HG03025 (cell line): ENCODE measurements around the gene HOXC13.

ENCODE experiments used
- ATAC-seq: cut with Tn5 transposase; IDR thresholded peaks from one replicate; pipeline ENCODE4 v1.9.1; 2021; ENCODE audit warnings: mild to moderate bottlenecking, moderate library complexity; ENCODE audit not compliant: unreplicated experiment, low FRiP score

HOXC13 gene

GRCh38 chr12:53992377-53992889 is 53.8 kb downstream of the HOXC13 start:
- no peak for ATAC-seq

- no peak for ATAC-seq
Measured at GRCh38 chr12:53993162-53994008, 54.8 kb downstream of the HOXC13 start.

GRCh38 chr12:53994009-53994263 is 55.3 kb downstream of the HOXC13 start:
- no peak for ATAC-seq

DNA sequence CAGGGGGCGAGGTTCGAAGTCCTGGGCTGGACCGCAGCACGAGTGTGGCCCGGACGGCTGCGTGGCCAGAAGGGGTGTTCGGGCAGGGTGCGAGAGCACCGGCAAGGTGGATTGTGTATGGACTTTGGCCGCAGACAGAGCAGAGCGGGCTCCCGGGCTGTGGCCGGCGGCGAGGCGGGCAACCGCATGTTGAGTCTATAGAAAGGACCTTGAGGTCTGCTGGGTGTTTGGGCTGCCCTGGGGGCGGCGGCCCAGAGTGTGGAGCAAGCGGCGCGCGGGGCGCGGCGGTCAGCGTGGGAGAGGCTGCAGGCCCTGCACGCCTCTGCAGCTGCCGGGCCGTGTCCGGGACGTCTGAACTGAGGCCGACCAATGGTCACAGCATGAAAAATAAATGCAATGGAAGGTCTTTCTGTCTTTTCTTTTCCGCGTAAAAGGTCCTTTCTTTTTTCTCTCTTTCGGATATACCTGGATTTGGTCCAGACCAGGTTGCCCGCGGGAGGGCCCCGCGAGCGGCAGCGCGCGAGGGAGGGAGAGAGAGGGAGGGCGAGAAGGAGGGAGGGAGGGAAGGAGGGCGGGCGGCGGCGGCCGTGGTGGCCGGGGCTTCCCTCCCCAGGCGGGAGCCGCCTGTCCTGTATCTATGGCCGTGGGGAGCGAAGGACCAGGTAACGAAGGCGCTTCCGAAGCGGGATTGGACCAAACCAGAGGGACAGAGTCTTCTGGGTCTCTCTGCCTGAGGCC is 55.8 kb downstream of the HOXC13 start:
- ATAC-seq = no peak

DNA sequence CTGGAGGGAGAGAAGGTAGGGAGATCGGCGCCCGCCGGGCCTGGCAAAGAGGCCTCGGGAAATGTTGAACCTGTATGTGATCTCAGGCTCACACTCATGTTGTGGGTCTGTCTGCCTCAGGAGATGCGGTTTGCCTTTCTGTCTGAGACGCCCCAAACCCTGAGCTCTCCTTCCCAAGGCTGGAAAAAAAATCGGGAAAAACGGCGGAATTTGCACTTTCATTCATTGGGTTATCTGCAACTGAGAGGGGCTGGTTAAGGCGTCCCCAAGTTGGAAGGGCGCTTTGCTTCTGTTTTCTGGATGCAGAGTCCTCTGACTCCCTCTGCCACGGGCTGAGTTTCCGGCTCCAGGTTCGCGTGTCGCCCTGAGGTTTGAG is 56.4 kb downstream of the HOXC13 start:
- ATAC-seq = no peak

DNA sequence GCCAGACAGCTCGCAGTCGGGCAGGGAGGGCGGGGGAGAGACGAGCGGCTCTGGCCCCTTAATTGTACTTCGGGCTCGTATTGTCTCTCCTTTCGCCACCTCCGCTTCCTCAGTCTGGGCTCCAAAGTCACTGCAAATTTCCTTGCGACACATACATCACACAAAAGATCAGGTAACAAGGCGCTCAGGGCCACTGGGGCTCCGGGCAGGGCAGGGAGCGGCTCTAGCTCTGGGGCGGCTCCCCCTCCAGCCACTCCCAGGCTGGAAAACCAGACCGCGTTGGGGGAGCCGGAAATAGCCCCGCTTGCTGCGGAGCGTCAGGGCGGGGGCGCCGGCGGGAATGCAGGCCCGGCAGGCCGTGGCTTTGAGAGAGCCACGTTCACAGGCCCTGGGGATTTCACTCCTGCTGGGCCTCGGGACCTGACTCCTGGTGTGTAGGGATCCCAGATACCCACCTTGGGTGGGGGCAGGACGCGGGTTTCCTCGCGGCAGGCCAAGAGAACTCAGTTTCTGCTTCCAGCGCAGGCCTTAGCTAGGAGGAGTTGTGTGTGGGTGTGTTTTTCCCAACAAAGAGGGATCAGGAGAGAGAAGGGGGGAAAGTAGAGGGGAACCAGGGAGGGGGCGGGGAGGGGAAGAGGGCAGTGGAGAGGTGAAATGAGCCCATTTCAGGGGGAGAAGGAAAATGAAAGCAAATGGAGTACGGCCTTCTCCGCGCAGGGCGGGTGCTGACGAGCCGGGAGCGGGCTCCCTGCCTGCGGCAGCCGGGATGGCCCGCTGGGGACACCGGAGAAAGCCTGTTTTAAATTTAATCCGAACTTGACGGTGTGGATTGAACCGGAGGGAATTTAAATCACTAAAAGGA is 57.0 kb downstream of the HOXC13 start:
- ATAC-seq = no peak
